Measurements from ENCODE around the gene IL6ST.

The IL6ST gene

DNA sequence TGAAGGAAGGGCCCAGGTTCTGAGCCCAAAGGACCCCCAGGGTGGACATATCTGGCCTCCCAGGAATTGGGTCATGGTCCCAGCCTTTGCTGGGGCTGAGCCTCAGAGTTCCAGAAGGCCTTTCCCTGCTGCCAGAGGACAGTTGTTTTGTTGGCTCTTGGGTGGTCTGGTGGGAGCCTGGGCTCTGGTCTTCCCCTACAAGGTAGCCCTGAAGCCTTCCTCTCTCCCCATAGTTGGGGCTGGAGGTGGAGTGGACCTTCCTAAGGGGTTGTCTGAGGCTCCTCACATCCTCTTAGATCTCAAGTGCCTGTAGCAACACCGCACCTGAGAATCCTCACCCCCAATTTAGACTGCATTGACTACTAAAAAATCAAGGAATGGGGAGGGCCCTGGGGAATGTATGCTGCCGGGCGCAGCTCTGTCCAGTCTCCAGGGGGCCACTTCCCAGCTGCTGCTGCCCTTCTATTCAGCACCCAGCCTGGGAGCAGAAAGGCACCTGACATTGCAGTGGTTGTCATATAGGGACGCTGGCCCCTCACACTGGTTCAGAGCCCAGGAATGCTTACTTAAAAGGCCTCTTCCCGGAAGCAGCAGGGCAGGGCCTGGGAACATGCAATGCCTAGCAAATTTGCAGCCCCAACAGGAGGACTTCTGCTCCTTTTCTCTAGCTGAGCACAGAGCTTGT lies 77.2 kb downstream of the IL6ST start:
- no peak for DNase-seq

DNA sequence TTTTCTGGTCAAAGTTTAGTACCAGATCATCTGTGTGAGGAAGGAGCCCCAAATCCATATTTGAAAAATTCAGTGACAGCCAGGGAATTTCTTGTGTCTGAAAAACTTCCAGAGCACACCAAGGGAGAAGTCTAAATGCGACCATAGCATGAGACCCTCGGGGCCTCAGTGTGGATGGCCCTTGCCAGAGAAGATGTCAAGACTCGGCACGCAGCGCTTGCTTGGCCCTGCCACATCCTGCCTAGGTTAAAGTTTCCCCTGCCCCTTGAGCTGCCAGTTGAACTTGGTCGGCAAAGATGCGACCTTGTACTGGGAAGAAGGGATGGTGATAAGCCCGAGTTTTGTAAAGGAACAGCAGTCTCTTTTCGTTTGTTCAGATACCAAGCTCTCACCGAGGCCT lies 77.8 kb downstream of the IL6ST start:
- DNase-seq = no peak

DNA sequence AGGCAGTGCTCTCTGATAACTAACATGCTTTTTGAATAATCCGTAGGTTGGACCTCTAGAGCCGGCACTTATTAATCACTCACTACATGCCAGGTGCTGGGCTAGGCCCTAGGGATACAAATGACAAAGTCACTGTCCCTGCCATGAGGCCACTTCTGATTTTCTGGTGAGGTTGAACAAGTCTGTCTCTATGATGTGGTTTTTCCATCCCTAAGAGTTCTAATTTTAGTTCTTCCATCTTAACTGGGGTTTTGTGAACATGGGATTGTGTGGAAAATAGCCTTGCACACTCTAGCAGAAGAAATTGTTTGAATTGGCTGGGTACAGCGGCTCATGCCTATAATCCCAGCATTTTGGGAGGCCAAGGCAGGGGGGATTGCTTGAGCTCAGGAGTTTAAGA lies 79.0 kb downstream of the IL6ST start:
- DNase-seq = no peak

GRCh38 chr5:55914971-55915370 lies 79.8 kb downstream of the IL6ST start:
- DNase-seq = no peak

DNA sequence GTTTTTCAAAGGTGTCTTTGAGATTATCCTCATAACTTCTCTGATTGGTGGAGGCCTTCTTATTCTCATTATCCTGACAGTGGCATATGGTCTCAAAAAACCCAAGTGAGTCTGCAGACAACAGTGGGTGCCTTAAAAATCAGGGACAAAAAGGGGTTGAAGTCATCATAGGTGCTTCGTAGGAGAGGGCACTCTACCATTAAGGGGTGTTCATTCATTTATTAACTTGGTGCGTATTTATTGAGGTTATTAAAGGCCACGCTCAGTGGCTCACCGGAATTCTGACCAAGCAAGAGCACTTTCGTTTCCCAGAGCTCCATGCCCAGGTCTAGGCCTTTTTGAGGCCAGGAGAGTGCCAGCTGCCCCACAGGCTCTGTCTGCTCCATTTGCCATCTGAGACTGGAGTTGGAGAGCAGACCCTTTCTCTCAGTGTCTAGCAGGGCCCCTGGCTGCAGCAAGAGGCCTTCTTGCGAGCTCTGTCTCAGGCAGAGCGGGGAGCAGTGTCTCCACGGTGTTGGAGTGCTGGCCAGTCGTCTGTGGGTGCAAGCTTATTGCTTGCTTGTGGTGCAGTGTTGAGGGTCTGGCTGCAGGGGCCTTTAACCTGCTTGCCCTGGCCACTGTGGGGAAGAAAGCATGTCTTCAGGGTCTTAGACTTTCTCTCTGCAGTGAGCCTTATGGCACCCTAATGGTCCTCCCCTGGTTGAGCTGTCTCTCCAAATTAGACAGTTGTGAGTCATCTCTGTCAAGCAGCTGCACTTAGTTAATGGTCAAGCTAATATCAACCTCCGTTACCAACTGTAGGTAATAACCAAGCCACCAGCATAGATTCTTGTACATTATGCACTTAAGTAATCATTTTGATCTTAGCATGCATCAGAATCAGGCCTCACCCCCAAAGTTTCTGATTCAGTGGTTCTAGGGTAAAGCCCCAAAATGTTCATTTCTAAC lies 81.0 kb downstream of the IL6ST start:
- no peak for DNase-seq

DNA sequence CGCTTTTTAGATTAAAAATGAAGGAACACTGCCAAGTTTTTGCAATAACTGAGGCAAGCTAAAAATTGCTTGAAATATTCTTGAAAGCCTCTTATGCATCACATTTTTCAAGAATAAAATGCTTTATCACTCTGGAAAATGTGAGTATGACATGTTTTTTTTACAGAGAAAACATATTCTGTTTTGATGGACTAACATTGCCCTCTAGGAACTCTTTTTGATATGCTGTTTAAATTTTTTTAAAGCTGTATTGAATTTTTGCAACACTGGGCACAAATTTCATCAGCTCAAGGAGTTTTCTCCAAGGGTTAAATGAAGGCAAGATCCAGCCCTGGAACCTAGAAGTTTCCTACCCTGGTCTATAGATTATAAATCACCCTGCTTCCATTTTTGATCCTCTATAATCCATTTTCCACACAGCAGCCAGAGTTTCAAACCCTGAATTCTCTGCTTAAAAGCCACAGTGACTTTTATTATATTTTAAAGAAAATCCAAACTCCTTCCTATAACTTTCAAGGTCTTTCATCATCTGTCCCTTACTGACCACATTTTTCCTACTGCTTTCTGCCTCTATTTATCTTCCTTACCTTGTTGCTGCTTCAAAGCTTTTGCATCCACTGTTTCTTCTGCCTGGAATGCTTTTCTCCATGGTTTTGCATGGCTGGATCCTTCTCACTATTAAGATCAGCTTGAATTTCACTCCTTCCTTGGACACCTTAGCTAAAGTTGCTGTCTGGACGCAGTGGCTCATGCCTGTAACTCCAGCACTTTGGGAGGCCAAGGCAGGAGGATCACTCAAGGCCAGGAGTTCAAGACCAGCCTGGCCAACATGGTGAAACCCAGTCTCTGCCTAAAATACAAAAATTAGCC lies 82.7 kb downstream of the IL6ST start:
- DNase-seq = no peak

DNA sequence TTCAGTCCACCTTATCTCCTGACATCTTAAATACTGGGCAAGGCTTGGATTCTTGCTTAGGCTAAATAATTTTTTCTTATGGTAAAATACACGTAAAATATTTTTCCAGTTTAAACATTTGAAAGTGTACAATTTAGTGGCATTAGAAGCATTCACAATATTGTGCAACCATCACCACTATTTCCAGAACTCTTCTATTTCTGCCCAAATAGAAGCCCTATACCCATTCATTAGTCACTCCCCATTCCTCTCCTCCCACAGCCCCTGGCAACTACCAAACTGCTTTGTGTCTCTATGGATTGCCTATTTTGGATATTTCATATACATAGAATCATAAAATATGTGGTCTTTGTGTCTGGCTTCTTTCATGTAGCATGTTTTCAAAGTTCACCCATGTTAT lies 86.0 kb downstream of the IL6ST start:
- no peak for DNase-seq

GRCh38 chr5:55907927-55908326 lies 86.8 kb downstream of the IL6ST start:
- no peak for DNase-seq

DNA sequence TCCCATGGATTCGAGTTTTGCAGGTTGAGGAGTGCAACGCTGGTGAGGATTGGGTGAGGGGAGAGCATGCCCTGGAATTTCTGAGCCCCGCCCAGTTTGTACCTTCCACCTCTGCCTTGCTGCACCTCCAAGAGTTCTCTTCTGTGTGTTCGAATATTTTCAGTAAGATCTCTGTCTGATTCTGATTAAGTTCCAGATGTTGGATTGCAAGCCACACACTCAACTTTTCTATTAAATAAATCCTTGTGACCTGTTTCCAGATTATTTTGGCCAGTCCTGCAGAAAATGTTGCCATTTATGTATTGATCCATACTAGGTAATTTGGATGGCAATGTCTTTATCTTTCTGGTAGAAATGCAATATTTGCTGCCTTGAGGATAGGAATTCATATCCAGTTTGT lies 89.5 kb downstream of the IL6ST start:
- DNase-seq = no peak

DNA sequence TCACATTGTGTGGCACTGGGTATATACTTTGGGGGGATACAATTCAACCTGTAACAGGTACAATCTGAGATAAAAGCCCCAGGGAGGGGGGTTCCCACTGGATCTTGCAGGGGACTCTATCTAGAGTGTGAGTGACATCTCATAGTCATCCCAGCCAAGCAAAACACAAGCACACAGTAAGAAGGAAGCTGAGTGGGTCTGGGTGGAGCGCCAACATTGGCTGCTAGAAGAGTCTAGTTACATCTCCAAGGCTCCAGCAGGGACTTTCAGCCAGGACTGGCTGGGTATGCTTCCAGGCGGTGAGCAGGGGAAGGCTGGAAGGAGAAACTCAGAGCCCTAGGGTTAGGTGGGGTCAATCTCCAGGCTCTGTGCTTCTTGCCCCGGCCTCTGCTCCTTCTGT lies 90.6 kb downstream of the IL6ST start:
- no peak for DNase-seq

GRCh38 chr5:55903121-55903701 lies 91.6 kb downstream of the IL6ST start:
- no peak for DNase-seq

GRCh38 chr5:55902696-55903095 lies 92.1 kb downstream of the IL6ST start:
- DNase-seq = no peak

GRCh38 chr5:55900776-55901175 lies 94.0 kb downstream of the IL6ST start:
- DNase-seq = no peak

DNA sequence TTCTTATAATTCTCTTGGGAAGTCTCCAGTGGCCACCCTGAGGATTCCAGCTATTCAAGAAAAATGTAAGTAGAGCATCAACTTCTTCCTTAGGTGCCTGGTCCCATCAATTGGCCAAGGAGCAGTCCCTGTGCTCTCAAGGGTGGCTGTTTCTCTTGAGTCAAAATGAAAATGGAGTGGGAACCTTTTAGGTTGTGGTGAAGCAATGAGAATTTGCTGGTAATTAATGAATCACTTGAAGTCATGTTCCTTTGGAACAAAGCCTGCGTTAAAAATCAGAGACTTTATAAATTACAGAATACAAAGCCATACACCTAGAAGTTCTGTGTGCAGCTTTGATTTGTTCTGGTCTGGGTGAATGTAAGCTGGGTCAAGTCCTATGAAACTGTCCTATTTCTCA lies 94.7 kb downstream of the IL6ST start:
- no peak for DNase-seq

- DNase-seq = no peak
Measured at GRCh38 chr5:55899344-55899743, 95.4 kb downstream of the IL6ST start.

DNA sequence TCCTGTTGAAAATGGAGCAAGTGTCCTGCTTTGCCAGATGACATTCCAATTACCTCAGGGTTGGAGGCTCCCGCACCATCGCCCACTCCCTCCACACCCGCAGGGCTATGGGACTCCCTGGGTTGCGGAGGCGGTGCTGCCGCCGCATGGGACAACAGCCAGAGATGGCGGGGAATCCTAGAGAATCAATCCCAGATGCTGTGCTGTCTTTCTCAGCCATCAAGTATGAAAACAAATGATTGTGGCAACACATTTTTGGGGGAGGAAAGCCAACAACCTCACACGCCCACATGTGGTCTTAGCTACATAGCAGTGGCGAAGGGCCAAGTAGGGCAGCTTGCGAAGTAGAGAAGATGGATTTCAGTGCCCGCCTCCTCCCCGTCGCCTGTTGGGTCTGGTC lies 96.9 kb downstream of the IL6ST start:
- no peak for DNase-seq

DNA sequence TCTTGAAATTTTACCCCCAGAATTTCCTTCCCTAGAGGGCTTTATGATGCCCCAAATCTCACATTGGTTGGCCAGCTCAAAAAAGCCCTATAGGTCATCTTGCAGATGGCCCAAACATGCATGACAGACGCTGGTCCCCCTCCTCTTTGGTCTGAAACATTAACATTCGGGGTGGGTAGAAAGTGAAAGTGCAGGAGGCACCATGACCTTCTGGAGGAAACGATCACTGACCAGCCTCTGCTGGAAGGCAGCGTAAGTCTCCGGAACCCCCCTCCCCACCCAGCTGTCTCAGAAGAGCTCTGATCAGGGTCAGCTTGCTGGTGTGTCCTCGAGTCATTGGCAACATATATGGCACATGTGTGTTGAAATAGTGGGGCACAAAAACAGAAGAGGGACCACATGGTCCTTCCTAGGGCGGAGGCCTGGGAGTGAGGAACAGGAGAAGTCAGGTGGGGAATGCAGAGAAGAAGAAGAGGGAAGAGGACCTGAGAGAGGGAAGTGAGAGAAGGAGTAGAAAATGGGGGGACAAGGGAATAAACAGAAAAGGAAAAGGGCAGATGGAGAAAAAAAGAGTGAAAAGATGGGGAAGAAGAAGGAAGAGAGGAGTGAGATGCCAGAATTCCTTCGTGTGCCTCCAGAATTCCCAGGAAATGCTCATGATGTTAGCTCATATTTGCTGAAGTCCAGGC lies 97.4 kb downstream of the IL6ST start:
- no peak for DNase-seq

DNA sequence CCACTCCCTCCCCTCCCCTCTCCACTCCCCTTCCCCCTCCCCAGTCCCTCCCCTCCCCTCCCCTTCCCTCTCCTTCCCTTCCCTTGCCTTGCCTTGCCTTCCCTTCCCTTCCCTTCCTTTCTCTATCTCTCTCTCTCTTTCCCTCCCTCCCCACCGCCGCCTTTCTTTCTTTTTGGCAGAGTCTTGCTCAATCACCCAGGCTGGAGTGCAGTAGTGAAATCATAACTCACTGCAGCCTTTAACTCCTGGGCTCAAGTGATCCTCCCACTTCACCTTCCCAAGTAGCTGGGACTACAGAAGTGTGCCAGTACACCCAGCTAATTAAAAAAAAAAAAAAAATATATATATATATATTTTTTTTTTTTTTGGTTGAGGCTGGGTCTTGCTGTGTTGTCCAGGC lies 98.1 kb downstream of the IL6ST start:
- no peak for DNase-seq

DNA sequence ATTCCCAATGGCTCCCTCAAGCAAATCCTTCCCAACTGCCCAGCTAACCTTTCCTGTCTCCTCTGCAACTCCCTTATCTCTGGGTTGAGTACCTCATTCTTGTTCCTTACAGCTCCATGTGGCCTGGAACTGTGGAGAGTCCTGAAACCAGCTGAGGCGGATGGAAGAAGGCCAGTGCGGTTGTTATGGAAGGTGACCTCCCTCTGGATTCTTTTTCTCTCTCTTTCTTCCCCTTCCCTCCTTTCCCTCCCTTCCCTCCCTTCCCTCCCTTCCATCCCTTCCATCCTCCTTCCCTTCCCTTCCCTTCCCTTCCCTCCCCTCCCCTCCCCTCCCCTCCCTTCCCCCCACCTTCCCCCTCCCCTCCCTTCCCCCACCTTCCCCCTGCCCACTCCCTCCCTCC lies 98.5 kb downstream of the IL6ST start:
- no peak for DNase-seq

- no peak for DNase-seq
Measured at GRCh38 chr5:55895346-55895745, 99.4 kb downstream of the IL6ST start.

DNA sequence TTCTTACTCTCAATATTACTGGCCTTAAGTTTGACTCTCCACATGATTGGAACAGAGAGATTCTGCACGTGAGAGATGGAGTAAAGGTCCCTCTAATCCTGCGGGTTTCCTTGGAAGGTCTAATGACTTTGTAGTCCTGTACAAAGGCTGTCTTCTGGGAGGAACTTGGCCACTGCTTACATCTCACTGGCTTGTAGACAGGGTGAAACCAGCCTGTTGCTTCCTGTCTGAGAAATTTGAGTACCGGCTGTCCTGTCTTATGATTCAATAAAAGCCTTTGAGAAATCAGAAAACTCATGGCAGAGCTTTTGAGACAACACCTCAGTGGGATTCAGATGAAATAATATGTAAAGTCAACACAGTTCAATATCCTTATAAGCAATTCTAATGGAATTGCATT lies 100.6 kb downstream of the IL6ST start:
- DNase-seq = no peak

GRCh38 chr5:55892479-55892878 lies 102.3 kb downstream of the IL6ST start:
- no peak for DNase-seq

Data from SHP77 (cell line).